Measurements from ENCODE around the gene C1orf21.

Gene C1orf21

GRCh38 chr1:184635980-184636431 is 249.2 kb downstream of the C1orf21 start:
- no peak for DNase-seq

GRCh38 chr1:184637664-184638240 is 250.9 kb downstream of the C1orf21 start:
- DNase-seq: no peak

- no peak for DNase-seq
Measured at GRCh38 chr1:184639205-184639604, 252.4 kb downstream of the C1orf21 start.

GRCh38 chr1:184640505-184640904 is 253.7 kb downstream of the C1orf21 start:
- DNase-seq: no peak

GRCh38 chr1:184641894-184642293 is 255.1 kb downstream of the C1orf21 start:
- DNase-seq: no peak

- DNase-seq: no peak
Measured at GRCh38 chr1:184643661-184644060, 256.8 kb downstream of the C1orf21 start.

GRCh38 chr1:184644771-184645170 is 257.9 kb downstream of the C1orf21 start:
- DNase-seq: no peak

- DNase-seq: no peak
Measured at GRCh38 chr1:184646178-184646701, 259.4 kb downstream of the C1orf21 start.

GRCh38 chr1:184646824-184647223 is 260.0 kb downstream of the C1orf21 start:
- DNase-seq: no peak

GRCh38 chr1:184647471-184647870 is 260.6 kb downstream of the C1orf21 start:
- DNase-seq: no peak

GRCh38 chr1:184648160-184648855 is 261.5 kb downstream of the C1orf21 start:
- no peak for DNase-seq

- no peak for DNase-seq
Measured at GRCh38 chr1:184648856-184649201, 262.0 kb downstream of the C1orf21 start.

GRCh38 chr1:184649451-184649888 is 262.6 kb downstream of the C1orf21 start:
- DNase-seq: no peak

GRCh38 chr1:184650177-184650866 is 263.5 kb downstream of the C1orf21 start:
- DNase-seq: no peak

GRCh38 chr1:184655185-184655584 is 268.4 kb downstream of the C1orf21 start:
- no peak for DNase-seq

GRCh38 chr1:184656221-184656620 is 269.4 kb downstream of the C1orf21 start:
- no peak for DNase-seq

GRCh38 chr1:184658055-184658454 is 271.2 kb downstream of the C1orf21 start:
- no peak for DNase-seq

- no peak for DNase-seq
Measured at GRCh38 chr1:184660462-184661191, 273.8 kb downstream of the C1orf21 start.

GRCh38 chr1:184661801-184662200 is 275.0 kb downstream of the C1orf21 start:
- no peak for DNase-seq

GRCh38 chr1:184664042-184664660 is 277.3 kb downstream of the C1orf21 start:
- DNase-seq: peak; percentile 50

GRCh38 chr1:184664661-184665060 is 277.8 kb downstream of the C1orf21 start:
- no peak for DNase-seq

- no peak for DNase-seq
Measured at GRCh38 chr1:184665360-184665759, 278.5 kb downstream of the C1orf21 start.

GRCh38 chr1:184669391-184669790 is 282.6 kb downstream of the C1orf21 start:
- no peak for DNase-seq

All from NCI-H1436 (cell line).